HL-60 (cell line): ENCODE results near the gene TRIM13.
"Not testable (repeated sequence)": the region's sequence is repeated elsewhere in the genome, so short reads cannot be mapped to it uniquely, and the experiment has no call there.

Experiments
- CTCF ChIP-seq: IDR thresholded peaks from one replicate; pipeline ENCODE4 v1.5.1; 2011; ENCODE audit warnings: low read length, control low read depth, inconsistent platforms; ENCODE audit not compliant: insufficient read depth
- POLR2AphosphoS5 ChIP-seq: IDR thresholded peaks from 2 replicates; pipeline ENCODE4 v1.6.1; 2012; ENCODE audit warnings: low read depth
- REST ChIP-seq: IDR thresholded peaks from 2 replicates; pipeline ENCODE4 v1.6.1; 2012; ENCODE audit warnings: low read depth; ENCODE audit not compliant: insufficient replicate concordance
- SPI1 ChIP-seq: IDR thresholded peaks from 2 replicates; pipeline ENCODE4 v1.6.1; 2012; ENCODE audit warnings: low read depth, mild to moderate bottlenecking, borderline replicate concordance

GRCh38 chr13:50062336-50062735, 65.5 kb downstream of the TRIM13 start:
- TF ChIP-seq CTCF, REST, POLR2AphosphoS5, SPI1: not testable (repeated sequence)
